ENCODE measurements around the gene IFT122. TPM values are rescaled to one million over a fixed set of nuclear protein-coding genes. Genes with fewer than 3 reads are reported as not detected.

Gene IFT122
- total RNA-seq, 1 experiment from 2014 or later: 30.0 TPM

DNA sequence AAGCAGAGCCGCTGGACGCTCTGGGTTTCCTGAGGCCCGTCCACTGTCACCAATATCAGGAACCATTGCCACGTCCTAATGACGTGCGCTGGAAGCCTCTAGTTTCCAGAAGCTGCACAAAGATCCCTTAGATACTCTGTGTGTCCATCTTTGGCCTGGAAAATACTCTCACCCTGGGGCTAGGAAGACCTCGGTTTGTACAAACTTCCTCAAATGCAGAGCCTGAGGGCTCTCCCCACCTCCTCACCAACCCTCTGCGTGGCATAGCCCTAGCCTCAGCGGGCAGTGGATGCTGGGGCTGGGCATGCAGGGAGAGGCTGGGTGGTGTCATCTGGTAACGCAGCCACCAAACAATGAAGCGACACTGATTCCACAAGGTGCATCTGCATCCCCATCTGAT, 91.7 kb downstream of the IFT122 start:
- intact Hi-C loops (cut with micrococcal nuclease; ENCODE audit: unreplicated experiment): no loop called here
- CTCF ChIA-PET: no interaction called here
- Histone ChIP-seq H3K4me1 (peaks cover 24% of the 10 kb centered on the region), H3K9me3 (no peaks in the 10 kb centered on the region), H3K27me3 (replicated peaks; ENCODE audit: control insufficient read depth, insufficient read depth, low read length) (no peaks in the 10 kb centered on the region), H3K36me3 (ENCODE audit: control insufficient read depth, insufficient read depth, low read length) (no peaks in the 10 kb centered on the region), H3K4me3 (ENCODE audit: low read depth, low read length) (no peak overlapping the region)
- POLR2A ChIA-PET: no interaction called here
- H3K27ac Mint-ChIP-seq (ENCODE audit: unreplicated experiment): no peak overlapping the region
- no TSS peak for BruUV-seq (replicated peaks)
- H3K4me3 Mint-ChIP-seq (ENCODE audit: unreplicated experiment): no peak overlapping the region
- H3K36me3 Mint-ChIP-seq (ENCODE audit: insufficient read depth, unreplicated experiment): no peaks in the 10 kb centered on the region
- no peak for DNase-seq
- TF ChIP-seq, protein P1, sequence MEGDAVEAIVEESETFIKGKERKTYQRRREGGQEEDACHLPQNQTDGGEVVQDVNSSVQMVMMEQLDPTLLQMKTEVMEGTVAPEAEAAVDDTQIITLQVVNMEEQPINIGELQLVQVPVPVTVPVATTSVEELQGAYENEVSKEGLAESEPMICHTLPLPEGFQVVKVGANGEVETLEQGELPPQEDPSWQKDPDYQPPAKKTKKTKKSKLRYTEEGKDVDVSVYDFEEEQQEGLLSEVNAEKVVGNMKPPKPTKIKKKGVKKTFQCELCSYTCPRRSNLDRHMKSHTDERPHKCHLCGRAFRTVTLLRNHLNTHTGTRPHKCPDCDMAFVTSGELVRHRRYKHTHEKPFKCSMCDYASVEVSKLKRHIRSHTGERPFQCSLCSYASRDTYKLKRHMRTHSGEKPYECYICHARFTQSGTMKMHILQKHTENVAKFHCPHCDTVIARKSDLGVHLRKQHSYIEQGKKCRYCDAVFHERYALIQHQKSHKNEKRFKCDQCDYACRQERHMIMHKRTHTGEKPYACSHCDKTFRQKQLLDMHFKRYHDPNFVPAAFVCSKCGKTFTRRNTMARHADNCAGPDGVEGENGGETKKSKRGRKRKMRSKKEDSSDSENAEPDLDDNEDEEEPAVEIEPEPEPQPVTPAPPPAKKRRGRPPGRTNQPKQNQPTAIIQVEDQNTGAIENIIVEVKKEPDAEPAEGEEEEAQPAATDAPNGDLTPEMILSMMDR (IDR thresholded peaks at IDR 0.05; ENCODE audit: insufficient read depth in 1 of 2, low read depth in 1 of 2, low read length in 1 of 2, severe bottlenecking in 1 of 2, unreplicated experiment in 1 of 2): no peak
- H3K27me3 Mint-ChIP-seq (ENCODE audit: insufficient read depth, unreplicated experiment): no peaks in the 10 kb centered on the region
- H3K4me1 Mint-ChIP-seq (ENCODE audit: low read depth, unreplicated experiment): peaks cover 11% of the 10 kb centered on the region
- no peaks in the 10 kb centered on the region for H3K9me3 Mint-ChIP-seq (ENCODE audit: unreplicated experiment)

GRCh38 chr3:129532261-129532660, 92.2 kb downstream of the IFT122 start:
- no peak overlapping the region for H3K27ac Mint-ChIP-seq (ENCODE audit: unreplicated experiment)
- Histone ChIP-seq H3K27me3 (replicated peaks; ENCODE audit: control insufficient read depth, insufficient read depth, low read length) (no peaks in the 10 kb centered on the region), H3K4me1 (peaks cover 24% of the 10 kb centered on the region), H3K36me3 (ENCODE audit: control insufficient read depth, insufficient read depth, low read length) (no peaks in the 10 kb centered on the region), H3K4me3 (ENCODE audit: low read depth, low read length) (no peak overlapping the region), H3K9me3 (no peaks in the 10 kb centered on the region)
- no TSS peak for BruUV-seq (replicated peaks)
- no peak for DNase-seq
- ChIA-PET CTCF (no interaction called here), POLR2A (no interaction called here)
- H3K27me3 Mint-ChIP-seq (ENCODE audit: insufficient read depth, unreplicated experiment): no peaks in the 10 kb centered on the region
- no peak overlapping the region for H3K4me3 Mint-ChIP-seq (ENCODE audit: unreplicated experiment)
- H3K36me3 Mint-ChIP-seq (ENCODE audit: insufficient read depth, unreplicated experiment): no peaks in the 10 kb centered on the region
- peaks cover 11% of the 10 kb centered on the region for H3K4me1 Mint-ChIP-seq (ENCODE audit: low read depth, unreplicated experiment)
- intact Hi-C loops (cut with micrococcal nuclease; ENCODE audit: unreplicated experiment): no loop called here
- TF ChIP-seq, protein P1 (IDR thresholded peaks at IDR 0.05; ENCODE audit: insufficient read depth in 1 of 2, low read depth in 1 of 2, low read length in 1 of 2, severe bottlenecking in 1 of 2, unreplicated experiment in 1 of 2): no peak
- H3K9me3 Mint-ChIP-seq (ENCODE audit: unreplicated experiment): no peaks in the 10 kb centered on the region

DNA sequence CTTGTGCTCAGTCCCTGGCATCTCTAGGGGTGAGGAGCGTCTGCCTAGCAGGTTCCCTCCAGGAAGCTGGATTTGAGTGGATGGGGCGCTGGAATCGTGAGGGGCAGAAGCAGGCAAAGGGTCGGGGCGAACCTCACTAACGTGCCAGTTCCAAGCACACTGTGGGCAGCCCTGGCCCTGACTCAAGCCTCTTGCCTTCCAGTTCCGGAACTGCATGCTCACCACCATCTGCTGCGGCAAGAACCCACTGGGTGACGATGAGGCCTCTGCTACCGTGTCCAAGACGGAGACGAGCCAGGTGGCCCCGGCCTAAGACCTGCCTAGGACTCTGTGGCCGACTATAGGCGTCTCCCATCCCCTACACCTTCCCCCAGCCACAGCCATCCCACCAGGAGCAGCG, 93.4 kb downstream of the IFT122 start:
- TF ChIP-seq, protein P1 (IDR thresholded peaks at IDR 0.05; ENCODE audit: insufficient read depth in 1 of 2, low read depth in 1 of 2, low read length in 1 of 2, severe bottlenecking in 1 of 2, unreplicated experiment in 1 of 2): no peak
- Histone ChIP-seq H3K4me3 (ENCODE audit: low read depth, low read length) (no peak overlapping the region), H3K9me3 (no peaks in the 10 kb centered on the region), H3K27me3 (replicated peaks; ENCODE audit: control insufficient read depth, insufficient read depth, low read length) (no peaks in the 10 kb centered on the region), H3K4me1 (peaks cover 24% of the 10 kb centered on the region), H3K36me3 (ENCODE audit: control insufficient read depth, insufficient read depth, low read length) (no peaks in the 10 kb centered on the region)
- ChIA-PET POLR2A (no interaction called here), CTCF (no interaction called here)
- no peak for DNase-seq
- no TSS peak for BruUV-seq (replicated peaks)
- Mint-ChIP-seq H3K9me3 (ENCODE audit: unreplicated experiment) (no peaks in the 10 kb centered on the region), H3K27ac (ENCODE audit: unreplicated experiment) (no peak overlapping the region), H3K4me3 (ENCODE audit: unreplicated experiment) (no peak overlapping the region), H3K27me3 (ENCODE audit: insufficient read depth, unreplicated experiment) (no peaks in the 10 kb centered on the region), H3K4me1 (ENCODE audit: low read depth, unreplicated experiment) (peaks cover 11% of the 10 kb centered on the region), H3K36me3 (ENCODE audit: insufficient read depth, unreplicated experiment) (no peaks in the 10 kb centered on the region)
- intact Hi-C loops (cut with micrococcal nuclease; ENCODE audit: unreplicated experiment): no loop called here
